ENCODE measurements around the gene WWC2.

Gene WWC2

DNA sequence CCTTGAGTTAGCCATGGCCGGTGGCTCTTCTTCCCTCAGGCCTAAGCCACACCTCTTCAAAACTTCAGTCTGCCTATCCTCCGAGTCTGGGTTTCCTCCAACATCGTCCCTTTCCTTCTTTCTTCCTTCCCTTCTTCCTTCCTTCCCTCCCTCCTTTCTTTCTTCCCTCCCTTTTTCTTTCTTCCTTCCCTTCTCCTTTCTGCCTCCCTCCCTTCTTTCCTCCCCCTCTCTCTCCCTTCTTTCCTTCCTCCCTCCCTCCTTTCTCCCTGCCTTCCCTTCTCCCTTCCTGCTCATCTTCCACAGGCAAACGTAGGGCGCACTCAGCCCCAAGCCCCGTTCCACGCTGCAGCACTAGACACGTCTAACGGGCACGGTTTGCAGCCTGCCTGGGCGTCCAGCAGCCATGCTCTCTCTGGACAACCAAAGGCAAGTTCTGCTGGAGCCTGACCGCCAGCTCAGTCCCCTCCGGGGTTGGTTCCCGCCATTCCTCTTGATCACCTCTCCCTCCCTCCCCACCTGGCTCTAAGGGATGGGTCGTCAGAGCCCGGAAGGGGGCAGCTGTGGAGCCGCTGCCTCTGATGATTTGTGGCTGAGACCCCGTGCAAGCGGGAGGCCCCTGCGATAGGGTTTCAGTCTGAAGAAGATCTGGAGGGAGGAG, 257.2 kb downstream of the WWC2 start:
- DNase-seq = no peak

DNA sequence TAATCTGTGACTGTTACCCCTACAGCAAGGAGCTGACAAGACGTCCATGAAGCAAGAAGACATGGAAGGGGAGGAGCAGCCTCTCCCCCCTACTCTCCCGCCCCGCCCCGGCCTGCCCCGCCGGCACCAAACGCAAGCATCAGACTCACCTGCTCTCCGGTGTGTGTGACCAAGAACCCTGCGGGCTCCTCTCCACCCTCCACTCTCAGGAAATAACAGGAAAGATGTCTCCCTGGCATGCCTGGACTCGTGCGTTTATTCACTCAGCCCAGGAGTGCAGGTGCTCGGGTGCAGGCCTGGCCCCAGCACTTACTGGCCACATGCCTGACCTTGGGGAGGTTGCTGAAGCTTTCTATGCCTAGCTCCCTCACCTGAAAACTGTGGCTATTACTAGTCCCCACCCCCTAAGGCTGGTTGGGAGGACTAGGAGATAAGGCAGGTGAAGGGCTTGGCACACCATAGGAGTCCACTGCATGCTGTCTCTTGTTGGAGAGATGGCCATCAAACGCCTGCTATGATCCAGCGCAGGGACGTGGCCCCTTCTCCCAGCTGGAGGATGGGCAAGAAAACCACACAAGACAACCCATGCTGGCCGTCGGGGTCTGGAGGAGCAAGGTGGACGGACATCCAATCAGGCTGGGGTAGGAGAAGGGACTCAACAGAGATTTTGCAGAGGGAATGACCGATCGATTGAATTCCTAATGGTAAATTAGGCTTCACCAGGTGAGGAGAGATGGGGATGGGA, 258.0 kb downstream of the WWC2 start:
- no peak for DNase-seq

DNA sequence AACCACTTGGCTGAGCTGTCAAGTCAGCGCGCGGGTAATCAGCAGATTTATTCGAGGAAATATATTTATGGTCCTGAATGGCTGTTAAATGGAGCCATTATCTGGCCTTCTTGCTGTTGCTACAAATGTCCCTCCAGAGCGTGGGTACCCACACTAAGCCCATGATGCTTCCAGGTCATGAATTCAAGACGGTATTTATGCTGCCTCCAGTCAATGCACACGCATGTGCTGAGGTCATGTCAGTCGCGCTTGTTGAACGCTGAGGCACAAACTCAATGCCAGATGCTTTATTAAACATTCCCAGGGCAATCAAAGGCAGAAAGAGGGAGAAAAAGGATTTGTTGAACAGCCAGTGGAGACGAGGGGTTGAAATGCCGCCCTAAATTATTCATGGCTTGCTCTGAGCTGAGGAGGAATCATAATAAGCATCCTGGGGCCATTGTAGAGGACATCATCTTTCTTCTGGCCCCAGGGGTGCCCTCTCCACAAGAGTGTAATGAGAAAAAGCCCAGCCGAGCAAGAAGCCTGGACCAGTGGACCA, 259.2 kb downstream of the WWC2 start:
- no peak for DNase-seq

DNA sequence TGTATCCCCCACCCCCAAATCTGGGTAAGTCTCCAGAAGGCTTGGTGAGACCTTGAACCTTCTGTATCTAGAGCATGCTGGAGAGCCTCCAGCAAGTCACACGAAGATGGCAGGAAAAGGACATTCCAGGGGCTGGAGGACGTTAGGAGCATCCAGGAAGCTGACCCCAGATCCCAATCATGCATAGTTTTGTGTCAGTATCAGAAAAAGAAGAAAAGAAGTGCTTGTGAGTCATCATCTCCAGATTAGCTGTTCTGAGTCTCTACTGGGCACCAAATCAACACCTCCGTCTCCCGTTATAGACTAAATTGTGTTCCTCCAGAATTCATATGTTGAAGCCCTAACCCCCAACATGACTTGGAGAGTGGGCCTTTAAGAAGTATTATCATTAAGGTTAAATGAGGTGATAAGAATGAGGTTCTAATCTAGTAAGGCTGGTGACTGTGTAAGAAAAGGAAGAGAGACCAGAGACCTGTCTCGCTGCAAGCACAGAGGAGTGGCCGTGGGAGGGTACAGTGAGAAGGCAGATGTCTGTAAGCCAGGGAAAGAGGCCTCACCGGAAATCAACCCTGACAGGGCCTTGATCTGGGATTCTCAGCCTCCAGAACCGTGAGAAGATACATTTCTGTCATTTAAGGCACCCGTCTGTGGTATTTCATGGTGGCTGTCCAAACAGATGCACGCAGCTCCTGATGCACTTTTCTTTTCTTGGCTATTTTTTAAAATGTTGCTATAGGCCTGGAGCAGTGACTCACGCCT, 261.3 kb downstream of the WWC2 start:
- no peak for DNase-seq

DNA sequence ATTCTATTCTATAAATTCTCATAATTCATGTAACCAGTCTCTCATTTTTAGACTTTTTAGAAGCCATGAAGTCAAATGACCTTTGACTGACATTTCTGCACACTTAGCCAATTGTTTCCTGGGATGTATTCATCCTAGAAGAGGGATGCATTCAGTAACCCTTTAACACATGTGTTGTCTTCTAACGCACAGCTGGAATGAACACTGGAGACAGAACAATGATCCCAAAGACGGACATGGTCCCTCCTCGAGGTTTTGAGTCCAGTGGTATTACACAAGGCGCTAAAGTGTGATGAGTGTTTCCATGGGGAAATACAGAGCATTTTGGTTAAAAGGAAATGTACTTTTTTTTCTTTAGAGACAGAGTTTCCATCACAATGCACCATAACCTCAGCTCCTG, 263.0 kb downstream of the WWC2 start:
- no peak for DNase-seq

DNA sequence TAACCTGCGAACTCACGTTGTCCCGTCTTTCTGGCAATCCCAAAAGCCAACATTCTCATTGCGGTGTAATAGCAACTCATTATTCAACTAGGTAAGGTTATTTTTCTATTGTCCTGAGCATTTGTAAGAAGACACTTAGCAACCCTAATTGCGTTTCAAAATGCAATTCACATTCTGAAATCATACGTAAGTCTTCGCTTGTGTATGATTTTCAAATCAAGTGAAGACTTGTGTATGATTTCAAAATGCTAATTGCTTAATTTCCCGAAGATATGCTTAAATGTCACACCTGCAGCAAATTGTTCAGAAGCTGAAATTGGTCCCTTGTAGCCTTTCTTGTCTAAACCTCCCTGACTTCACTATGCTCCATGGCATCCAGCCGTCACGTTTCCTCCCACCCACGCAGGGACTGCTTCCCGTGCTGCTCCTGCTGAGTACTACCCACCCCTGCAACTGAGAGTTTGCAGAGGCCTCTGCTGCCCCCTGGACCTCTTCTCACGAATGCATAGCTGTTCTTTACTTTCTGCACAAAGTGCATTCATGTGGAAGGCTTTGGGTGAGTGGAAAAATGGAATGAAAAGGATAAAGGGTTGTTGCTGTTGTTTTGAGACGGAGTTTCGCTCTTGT, 264.0 kb downstream of the WWC2 start:
- DNase-seq = no peak

DNA sequence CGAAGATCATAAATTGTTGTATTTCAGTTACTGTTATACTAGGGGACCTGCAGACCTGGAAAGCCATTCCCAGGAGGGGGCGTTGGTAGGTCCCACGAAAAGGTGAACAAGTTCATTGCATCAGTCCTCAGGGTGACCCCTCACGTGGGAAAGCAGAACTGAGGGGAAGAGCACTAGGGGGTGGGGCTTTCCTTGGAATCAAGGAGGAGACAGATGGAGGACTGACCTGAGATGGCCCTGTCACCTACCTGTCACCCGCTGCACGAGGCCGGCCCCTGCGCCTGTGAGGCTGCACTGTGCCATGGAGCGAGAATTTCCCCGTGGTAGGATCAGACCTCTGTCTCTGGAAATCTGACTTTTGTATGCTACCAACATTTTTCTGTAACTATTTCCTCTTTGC, 265.0 kb downstream of the WWC2 start:
- no peak for DNase-seq

DNA sequence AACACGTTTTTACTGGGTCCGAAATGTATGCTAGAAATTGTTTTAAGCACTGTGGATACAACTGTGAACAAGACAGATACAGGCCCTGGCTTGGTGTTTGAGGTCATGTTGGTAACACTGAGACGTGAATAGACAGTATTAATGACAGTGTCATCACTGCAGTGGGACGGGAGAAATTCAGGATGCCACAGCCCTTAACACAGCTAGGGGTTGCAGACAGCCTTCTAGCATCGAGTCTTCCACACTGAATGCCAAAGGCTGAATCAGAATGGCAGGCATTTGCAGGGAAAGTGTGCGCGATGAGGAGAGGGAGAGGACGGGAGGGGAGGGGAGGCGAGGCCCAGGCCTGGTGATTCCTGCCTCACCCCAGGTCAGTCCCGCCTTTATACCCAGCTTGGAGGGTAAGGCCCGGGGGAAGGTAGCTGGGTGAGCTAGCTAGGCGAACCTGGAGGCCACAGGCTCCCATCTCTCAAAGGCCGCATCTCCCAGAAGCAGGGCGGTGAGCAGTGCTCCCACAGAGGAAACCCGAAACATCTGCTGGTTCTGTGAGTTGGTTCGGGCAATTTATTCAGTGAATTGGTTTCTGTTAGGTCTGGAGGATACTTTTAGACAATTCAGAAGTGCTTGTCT, 267.3 kb downstream of the WWC2 start:
- no peak for DNase-seq

DNA sequence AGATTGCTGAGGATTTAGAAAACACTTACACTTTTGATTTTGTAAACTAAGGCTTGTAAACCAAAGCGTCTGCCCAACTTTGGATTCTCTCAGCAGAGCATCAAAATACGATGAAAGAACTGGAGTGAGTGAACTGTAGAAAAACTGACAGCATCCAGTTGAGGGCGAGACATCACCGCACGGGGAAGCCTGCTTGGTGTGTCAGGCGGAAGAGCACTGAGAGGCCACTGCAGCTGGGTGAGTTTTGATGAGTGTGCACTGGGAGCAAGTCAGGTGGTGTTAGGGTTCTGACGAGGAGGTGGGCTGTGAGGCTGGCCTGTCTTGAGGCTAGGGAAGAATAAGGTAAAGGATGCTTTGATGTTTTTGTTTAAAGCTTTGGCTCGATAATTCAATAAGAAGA, 270.0 kb downstream of the WWC2 start:
- DNase-seq = no peak

Measured in right kidney (tissue), 1 donor.